Sigmoid colon (tissue), 4 donors: ENCODE measurements around the gene RIPK1.
"Not testable (repeated sequence)": the region's sequence is repeated elsewhere in the genome, so short reads cannot be mapped to it uniquely, and the experiment has no call there.

Experiments used
- EP300 ChIP-seq, 4 donors: sonication (generic); formaldehyde crosslinking; IDR thresholded peaks; one replicate each; pipeline ENCODE4 v1.6.1; 2017; ENCODE audit warnings: antibody characterized with exemption in 4 of 4
- POLR2A ChIP-seq, 2 donors: fragments of 450-650 bp; IDR thresholded peaks; one replicate each; pipeline ENCODE4 v1.6.1; 2016; ENCODE audit warnings: antibody characterized with exemption in 2 of 2, mild to moderate bottlenecking in 2 of 2, moderate library complexity in 2 of 2
- POLR2AphosphoS5 ChIP-seq, 4 donors: sonication (generic); formaldehyde crosslinking; IDR thresholded peaks; one replicate each; pipeline ENCODE4 v1.6.1; 2017; ENCODE audit warnings: antibody characterized with exemption in 4 of 4
- TF ChIP-seq, protein P1 (sequence below), 4 experiments: fragments of 450-650 bp in 3 of 4; fragments of 200-600 bp in 1 of 4; IDR thresholded peaks; one replicate each; pipeline ENCODE4 v1.5.1; 2016 to 2019; ENCODE audit warnings: antibody characterized with exemption in 4 of 4, mild to moderate bottlenecking in 3 of 4, moderate library complexity in 2 of 4

GRCh38 chr6:3063340-3063732 is 5.0 kb upstream of the RIPK1 start:
- TF ChIP-seq, protein P1, sequence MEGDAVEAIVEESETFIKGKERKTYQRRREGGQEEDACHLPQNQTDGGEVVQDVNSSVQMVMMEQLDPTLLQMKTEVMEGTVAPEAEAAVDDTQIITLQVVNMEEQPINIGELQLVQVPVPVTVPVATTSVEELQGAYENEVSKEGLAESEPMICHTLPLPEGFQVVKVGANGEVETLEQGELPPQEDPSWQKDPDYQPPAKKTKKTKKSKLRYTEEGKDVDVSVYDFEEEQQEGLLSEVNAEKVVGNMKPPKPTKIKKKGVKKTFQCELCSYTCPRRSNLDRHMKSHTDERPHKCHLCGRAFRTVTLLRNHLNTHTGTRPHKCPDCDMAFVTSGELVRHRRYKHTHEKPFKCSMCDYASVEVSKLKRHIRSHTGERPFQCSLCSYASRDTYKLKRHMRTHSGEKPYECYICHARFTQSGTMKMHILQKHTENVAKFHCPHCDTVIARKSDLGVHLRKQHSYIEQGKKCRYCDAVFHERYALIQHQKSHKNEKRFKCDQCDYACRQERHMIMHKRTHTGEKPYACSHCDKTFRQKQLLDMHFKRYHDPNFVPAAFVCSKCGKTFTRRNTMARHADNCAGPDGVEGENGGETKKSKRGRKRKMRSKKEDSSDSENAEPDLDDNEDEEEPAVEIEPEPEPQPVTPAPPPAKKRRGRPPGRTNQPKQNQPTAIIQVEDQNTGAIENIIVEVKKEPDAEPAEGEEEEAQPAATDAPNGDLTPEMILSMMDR (IDR thresholded peaks at IDR 0.05), result not testable (repeated sequence)
- not testable (repeated sequence) for TF ChIP-seq EP300, POLR2AphosphoS5, POLR2A (IDR thresholded peaks at IDR 0.05)
